Hepatocyte (in vitro differentiated cells): Measurements from ENCODE around the gene SAP30BP. TPM values are rescaled to one million over a fixed set of nuclear protein-coding genes. Genes with fewer than 3 reads are reported as not detected.

Experiments used
- DNase-seq: peaks from one replicate; pipeline ENCODE4 v3.0.0-alpha.2; 2016; ENCODE audit warnings: low spot score
- H2AFZ ChIP-seq: fragments of 200-600 bp; sonication (generic); 2 replicates; pipeline ENCODE4 v1.6.0; 2016; ENCODE audit warnings: antibody characterized with exemption, mild to moderate bottlenecking
- H3K27ac ChIP-seq: fragments of 200-600 bp; sonication (generic); 2 replicates; pipeline ENCODE4 v1.5.1; 2016; ENCODE audit warnings: mild to moderate bottlenecking
- H3K27me3 ChIP-seq: fragments of 200-600 bp; sonication (generic); 2 replicates; pipeline ENCODE4 v1.6.1; 2016
- H3K36me3 ChIP-seq: fragments of 200-600 bp; sonication (generic); replicated peaks from 2 replicates; pipeline ENCODE4 v1.5.1; 2016; ENCODE audit warnings: low read depth; ENCODE audit not compliant: insufficient read depth
- H3K4me1 ChIP-seq: fragments of 200-600 bp; sonication (generic); 2 replicates; pipeline ENCODE4 v1.5.1; 2016; ENCODE audit warnings: mild to moderate bottlenecking, moderate library complexity; ENCODE audit not compliant: insufficient read depth
- H3K4me2 ChIP-seq: fragments of 200-600 bp; sonication (generic); 2 replicates; pipeline ENCODE4 v1.6.0; 2016
- H3K4me3 ChIP-seq: fragments of 200-600 bp; sonication (generic); 2 replicates; pipeline ENCODE4 v1.5.1; 2016; ENCODE audit warnings: mild to moderate bottlenecking
- H3K79me2 ChIP-seq: fragments of 200-600 bp; sonication (generic); 2 replicates; pipeline ENCODE4 v1.6.0; 2017; ENCODE audit warnings: mild to moderate bottlenecking
- H3K9me2 ChIP-seq: fragments of 200-600 bp; sonication (generic); replicated peaks from 2 replicates; pipeline ENCODE4 v1.6.0; 2017; ENCODE audit warnings: mild to moderate bottlenecking; ENCODE audit not compliant: insufficient read depth
- H3K9me3 ChIP-seq: fragments of 200-600 bp; sonication (generic); 2 replicates; pipeline ENCODE4 v1.5.1; 2016; ENCODE audit warnings: low read depth, mild to moderate bottlenecking
- H4K20me1 ChIP-seq: fragments of 200-600 bp; sonication (generic); 2 replicates; pipeline ENCODE4 v1.6.0; 2016; ENCODE audit warnings: mild to moderate bottlenecking; ENCODE audit not compliant: insufficient read depth, poor library complexity, severe bottlenecking
- CTCF ChIP-seq: fragments of 200-600 bp; sonication (generic); IDR thresholded peaks from 2 replicates; pipeline ENCODE4 v1.5.1; 2016; ENCODE audit warnings: antibody characterized with exemption, mild to moderate bottlenecking; ENCODE audit not compliant: poor library complexity
- EZH2 ChIP-seq: fragments of 200-600 bp; sonication (generic); IDR thresholded peaks from 2 replicates; pipeline ENCODE4 v1.6.1; 2016; ENCODE audit warnings: antibody characterized with exemption, mild to moderate bottlenecking, borderline replicate concordance
- EZH2phosphoT487 ChIP-seq: fragments of 200-600 bp; sonication (generic); IDR thresholded peaks from one replicate; pipeline ENCODE4 v1.6.1; 2018; ENCODE audit warnings: antibody characterized with exemption, mild to moderate bottlenecking, low read depth, moderate library complexity; ENCODE audit not compliant: unreplicated experiment, severe bottlenecking
- WGBS: methylation state at CpG from one replicate; pipeline ENCODE4 v1.1.6; 2016; ENCODE audit warnings: low lambda C conversion rate; ENCODE audit errors: missing lambda C conversion rate; 5-methylcytosine and 5-hydroxymethylcytosine counted together
- polyA plus RNA-seq: library from polyadenylated mRNA; unstranded; fragments of >200 nt; fragmentation: Nextera tagmentation; extraction: Ambion mirVana; gene quantifications from 2 replicates; pipeline ENCODE4 v1.2.1, GENCODE V29; 2016
- total RNA-seq: library from RNA; depleted of rRNA; stranded (reverse); fragments of >200 nt; gene quantifications from 2 replicates; pipeline ENCODE4 v1.2.3, GENCODE V29; 2014

Gene SAP30BP
- total and polyA plus RNA-seq, 2 experiments from 2014 or later, result 67.5 to 89.9 TPM

GRCh38 chr17:75756451-75757085 lies 89.4 kb downstream of the SAP30BP start:
- Histone ChIP-seq H3K27ac (no peak overlapping the region), H3K27me3 (no peaks in the 10 kb centered on the region), H3K36me3 (no peaks in the 10 kb centered on the region), H4K20me1 (no peaks in the 10 kb centered on the region), H3K4me3 (no peak overlapping the region), H2AFZ (no peak overlapping the region), H3K9me3 (no peaks in the 10 kb centered on the region), H3K79me2 (no peaks in the 10 kb centered on the region), H3K4me1 (peaks cover 14% of the 10 kb centered on the region), H3K9me2 (no peaks in the 10 kb centered on the region), H3K4me2 (no peak overlapping the region)
- no peak for TF ChIP-seq EZH2
- no peak for TF ChIP-seq EZH2phosphoT487
- no peak for TF ChIP-seq CTCF
- no peak for DNase-seq
- 96% methylated on average over 25 of the region's 29 CpGs for WGBS

- Histone ChIP-seq H3K27ac (no peak overlapping the region), H3K9me3 (no peaks in the 10 kb centered on the region), H3K36me3 (no peaks in the 10 kb centered on the region), H3K4me1 (peaks cover 14% of the 10 kb centered on the region), H3K79me2 (no peaks in the 10 kb centered on the region), H4K20me1 (no peaks in the 10 kb centered on the region), H3K27me3 (no peaks in the 10 kb centered on the region), H3K9me2 (no peaks in the 10 kb centered on the region), H3K4me3 (no peak overlapping the region), H2AFZ (no peak overlapping the region), H3K4me2 (no peak overlapping the region)
- WGBS, result 91% methylated on average over 18 of the region's 21 CpGs
- no peak for DNase-seq
- TF ChIP-seq CTCF, result no peak
- no peak for TF ChIP-seq EZH2phosphoT487
- TF ChIP-seq EZH2, result no peak
Measured at GRCh38 chr17:75757086-75757681, 90.0 kb downstream of the SAP30BP start.

Other genes with a start within 250 kb of the SAP30BP start
- 18.7 and 53.5 TPM in 2 replicates for gene TMEM94, start 210.7 kb upstream of the SAP30BP start, total RNA-seq
- gene TMEM94, start 210.7 kb upstream of the SAP30BP start, polyA plus RNA-seq, result 43.5 and 50.7 TPM in 2 replicates
- gene CASKIN2, start 151.8 kb upstream of the SAP30BP start, total RNA-seq, result 5.3 and 9.8 TPM in 2 replicates
- gene CASKIN2, start 151.8 kb upstream of the SAP30BP start, polyA plus RNA-seq, result 14.5 and 16.2 TPM in 2 replicates
- 30.4 and 42.5 TPM in 2 replicates for gene TSEN54, start 150.8 kb upstream of the SAP30BP start, total RNA-seq
- gene TSEN54, start 150.8 kb upstream of the SAP30BP start, polyA plus RNA-seq, result 46.3 and 52.3 TPM in 2 replicates
- gene LLGL2, start 141.6 kb upstream of the SAP30BP start, total RNA-seq, result 60.9 and 81.8 TPM in 2 replicates
- gene LLGL2, start 141.6 kb upstream of the SAP30BP start, polyA plus RNA-seq, result 154 and 194 TPM in 2 replicates
- 99.8 and 153 TPM in 2 replicates for gene MYO15B, start 79.5 kb upstream of the SAP30BP start, total RNA-seq
- 124 and 132 TPM in 2 replicates for gene MYO15B, start 79.5 kb upstream of the SAP30BP start, polyA plus RNA-seq
- 4.1 and 4.5 TPM in 2 replicates for gene SMIM5, start 33.9 kb upstream of the SAP30BP start, total RNA-seq
- gene SMIM5, start 33.9 kb upstream of the SAP30BP start, polyA plus RNA-seq, result 6.8 and 7.7 TPM in 2 replicates
- gene RECQL5, start 184 bp upstream of the SAP30BP start, total RNA-seq, result 11.8 and 23.1 TPM in 2 replicates
- gene RECQL5, start 184 bp upstream of the SAP30BP start, polyA plus RNA-seq, result 44.4 and 79.6 TPM in 2 replicates
- gene ITGB4, start 54.1 kb downstream of the SAP30BP start, total RNA-seq, result 11.5 and 15.7 TPM in 2 replicates
- gene ITGB4, start 54.1 kb downstream of the SAP30BP start, polyA plus RNA-seq, result 19.4 and 23.5 TPM in 2 replicates
- 63.7 and 76.4 TPM in 2 replicates for gene GALK1, start 97.9 kb downstream of the SAP30BP start, total RNA-seq
- gene GALK1, start 97.9 kb downstream of the SAP30BP start, polyA plus RNA-seq, result 139 and 161 TPM in 2 replicates
- 26.7 and 30.9 TPM in 2 replicates for gene UNK, start 117.5 kb downstream of the SAP30BP start, total RNA-seq
- 22.3 and 28.2 TPM in 2 replicates for gene UNK, start 117.5 kb downstream of the SAP30BP start, polyA plus RNA-seq
- 2.2 and 4.3 TPM in 2 replicates for gene UNC13D, start 177.1 kb downstream of the SAP30BP start, total RNA-seq
- 8.8 and 10.1 TPM in 2 replicates for gene UNC13D, start 177.1 kb downstream of the SAP30BP start, polyA plus RNA-seq
- gene WBP2, start 188.0 kb downstream of the SAP30BP start, total RNA-seq, result 22.8 and 29.0 TPM in 2 replicates
- 129 and 143 TPM in 2 replicates for gene WBP2, start 188.0 kb downstream of the SAP30BP start, polyA plus RNA-seq
- gene TRIM47, start 211.2 kb downstream of the SAP30BP start, total RNA-seq, result 13.0 and 15.5 TPM in 2 replicates
- 36.9 and 42.9 TPM in 2 replicates for gene TRIM47, start 211.2 kb downstream of the SAP30BP start, polyA plus RNA-seq
- gene TRIM65, start 229.6 kb downstream of the SAP30BP start, total RNA-seq, result 10.9 and 12.5 TPM in 2 replicates
- gene TRIM65, start 229.6 kb downstream of the SAP30BP start, polyA plus RNA-seq, result 10.7 and 16.8 TPM in 2 replicates
- gene MRPL38, start 237.5 kb downstream of the SAP30BP start, total RNA-seq, result 40.4 and 50.2 TPM in 2 replicates
- 124 and 134 TPM in 2 replicates for gene MRPL38, start 237.5 kb downstream of the SAP30BP start, polyA plus RNA-seq